Lower leg skin (tissue), 4 donors: ENCODE data around the gene S100A14. TPM values are rescaled to one million over a fixed set of nuclear protein-coding genes. Genes with fewer than 3 reads are reported as not detected.

Source experiments
- DNase-seq, 2 donors: peaks; one replicate each; pipeline ENCODE4 v3.0.0-alpha.2; 2019; ENCODE audit warnings: low spot score in 2 of 2
- H3K4me3 ChIP-seq: fragments of 200-600 bp; sonication (generic); 2 replicates; pipeline ENCODE4 v1.5.1; 2017; ENCODE audit warnings: mild to moderate bottlenecking, low read depth; ENCODE audit not compliant: poor library complexity, severe bottlenecking
- POLR2A ChIP-seq, 2 donors: fragments of 450-650 bp; IDR thresholded peaks; one replicate each; pipeline ENCODE4 v1.6.1; 2016 to 2017; ENCODE audit warnings: antibody characterized with exemption in 2 of 2, mild to moderate bottlenecking in 1 of 2, moderate library complexity in 1 of 2
- WGBS, 2 donors: methylation state at CpG; one replicate each; pipeline ENCODE4 v1.1.5; 2018; 5-methylcytosine and 5-hydroxymethylcytosine counted together
- intact Hi-C: fragments of 100-400 bp; cut with DNase I; formaldehyde crosslinking; loops from one replicate; pipeline ENCODE4 v1.15.0; 2023; ENCODE audit warnings: low total_unique reads
- total RNA-seq, 4 donors: library from RNA; depleted of rRNA; stranded (reverse); fragments of >200 nt; gene quantifications; one replicate each; pipeline ENCODE4 v1.1.0, GENCODE V29; 2016
- TF ChIP-seq, protein P1 (sequence below), 3 donors: fragments of 450-650 bp; IDR thresholded peaks; one replicate each; pipeline ENCODE4 v1.5.1; 2016; ENCODE audit warnings: antibody characterized with exemption in 3 of 3, mild to moderate bottlenecking in 3 of 3, moderate library complexity in 2 of 3

S100A14 gene
- total RNA-seq, 4 donors from 2014 or later: 416 to 668 (median 495) TPM

DNA sequence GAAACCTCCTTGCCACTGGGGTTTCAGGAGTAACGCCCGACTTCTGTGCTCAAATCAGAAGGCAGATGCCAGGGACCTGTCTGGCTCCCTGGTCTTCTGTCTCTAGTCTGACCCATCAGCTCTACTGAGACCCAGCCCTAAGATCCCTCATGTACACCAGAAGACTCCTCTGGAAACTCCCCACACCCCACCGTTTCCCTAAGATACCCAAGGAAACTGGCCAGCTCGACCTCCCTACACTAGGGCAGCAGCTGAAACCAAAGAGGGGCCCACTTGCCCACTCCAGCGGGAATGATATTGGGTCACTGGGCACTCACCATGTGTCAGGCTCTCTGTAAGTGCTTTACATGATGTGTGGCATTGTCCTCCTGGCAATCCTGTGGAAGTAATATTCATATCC is 2.7 kb downstream of the S100A14 start:
- no peak for DNase-seq
- no peak overlapping the region for H3K4me3 ChIP-seq
- TF ChIP-seq, protein P1, sequence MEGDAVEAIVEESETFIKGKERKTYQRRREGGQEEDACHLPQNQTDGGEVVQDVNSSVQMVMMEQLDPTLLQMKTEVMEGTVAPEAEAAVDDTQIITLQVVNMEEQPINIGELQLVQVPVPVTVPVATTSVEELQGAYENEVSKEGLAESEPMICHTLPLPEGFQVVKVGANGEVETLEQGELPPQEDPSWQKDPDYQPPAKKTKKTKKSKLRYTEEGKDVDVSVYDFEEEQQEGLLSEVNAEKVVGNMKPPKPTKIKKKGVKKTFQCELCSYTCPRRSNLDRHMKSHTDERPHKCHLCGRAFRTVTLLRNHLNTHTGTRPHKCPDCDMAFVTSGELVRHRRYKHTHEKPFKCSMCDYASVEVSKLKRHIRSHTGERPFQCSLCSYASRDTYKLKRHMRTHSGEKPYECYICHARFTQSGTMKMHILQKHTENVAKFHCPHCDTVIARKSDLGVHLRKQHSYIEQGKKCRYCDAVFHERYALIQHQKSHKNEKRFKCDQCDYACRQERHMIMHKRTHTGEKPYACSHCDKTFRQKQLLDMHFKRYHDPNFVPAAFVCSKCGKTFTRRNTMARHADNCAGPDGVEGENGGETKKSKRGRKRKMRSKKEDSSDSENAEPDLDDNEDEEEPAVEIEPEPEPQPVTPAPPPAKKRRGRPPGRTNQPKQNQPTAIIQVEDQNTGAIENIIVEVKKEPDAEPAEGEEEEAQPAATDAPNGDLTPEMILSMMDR (IDR thresholded peaks at IDR 0.05): no peak
- TF ChIP-seq POLR2A (IDR thresholded peaks at IDR 0.05): no peak
- intact Hi-C loops: no loop called here
- 49 to 63% methylated on average over 5 of the region's 5 CpGs for WGBS, 2 donors

DNA sequence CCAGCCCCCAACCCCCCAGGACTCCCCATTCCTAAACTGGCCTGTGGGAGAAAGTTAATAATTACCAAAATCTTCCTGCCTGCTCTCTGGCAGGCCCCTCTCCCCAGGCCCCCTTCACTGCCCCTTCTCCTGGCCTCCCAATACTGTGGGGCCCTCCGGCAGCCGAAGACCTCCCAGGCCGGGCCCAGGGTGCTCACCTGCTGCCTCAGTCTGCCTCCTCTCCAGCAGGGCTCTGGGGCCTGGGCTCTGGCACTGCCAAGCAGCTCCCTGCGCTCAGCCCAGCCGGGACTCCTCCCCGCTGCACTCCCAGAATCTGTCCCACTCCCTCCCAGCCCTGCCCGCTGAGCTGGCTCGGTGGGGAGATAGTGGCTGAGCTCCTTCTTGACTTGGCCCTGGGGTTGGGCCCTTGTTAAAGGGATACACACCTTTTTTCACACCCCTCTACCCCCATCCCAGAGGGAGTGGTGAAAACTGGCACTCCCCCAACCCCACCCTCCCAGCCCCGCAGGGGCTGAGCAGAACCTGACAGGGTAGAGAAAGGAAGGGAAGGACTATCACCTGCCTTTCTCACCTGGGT is 3.3 kb downstream of the S100A14 start, which contains the start of gene S100A16:
S100A16 (minus strand) TSS at position 383 of the 577 bp plus-strand sequence. CDS start 4,986 bp downstream, outside the sequence.
- DNase-seq: peak; percentile 70 to 95
- intact Hi-C loops: no loop called here
- TF ChIP-seq, protein P1 (IDR thresholded peaks at IDR 0.05): no peak
- no peak for TF ChIP-seq POLR2A (IDR thresholded peaks at IDR 0.05)
- peak within 1 kb of the TSS; percentile 45 for H3K4me3 ChIP-seq
- WGBS, 2 donors: 16 to 54% methylated on average over 7 to 9 of the region's 9 CpGs

DNA sequence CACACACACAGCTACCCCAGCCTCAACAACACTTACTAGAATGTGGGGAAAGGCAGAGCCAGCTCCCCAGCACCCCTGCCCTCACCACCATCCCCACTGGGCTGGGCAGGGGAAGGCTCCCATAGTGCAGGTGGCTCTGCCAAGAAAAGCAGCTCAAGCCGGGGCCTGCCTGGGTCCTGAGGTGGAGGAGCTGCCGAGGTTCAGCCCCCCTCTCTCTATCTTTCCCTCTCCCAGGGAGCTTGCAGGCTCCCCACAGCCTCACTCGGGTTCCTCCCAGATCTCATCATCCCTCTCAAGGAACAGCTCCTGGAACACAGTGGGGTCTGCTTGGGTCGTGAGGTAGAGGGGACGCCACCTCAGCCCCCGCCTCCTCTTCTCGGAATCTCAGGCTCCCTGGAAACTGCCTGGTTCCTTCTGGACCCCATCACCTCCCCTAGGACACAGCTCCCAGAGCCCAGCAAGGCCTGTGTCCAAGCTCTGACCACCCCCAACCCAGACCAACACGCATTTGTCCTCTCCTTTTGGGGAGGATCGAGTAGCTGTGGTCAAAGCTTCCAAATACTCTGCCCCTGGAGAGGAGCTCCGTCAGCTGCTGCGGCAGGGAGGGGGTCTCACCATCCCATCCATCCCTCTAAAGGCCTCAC is 3.9 kb downstream of the S100A14 start:
- intact Hi-C loops: no loop called here
- TF ChIP-seq POLR2A (IDR thresholded peaks at IDR 0.05): no peak
- TF ChIP-seq, protein P1 (IDR thresholded peaks at IDR 0.05): no peak
- WGBS, 2 donors: 16 to 49% methylated on average over 8 to 11 of the region's 11 CpGs
- no peak for DNase-seq
- H3K4me3 ChIP-seq: peak overlapping the region; percentile 45

DNA sequence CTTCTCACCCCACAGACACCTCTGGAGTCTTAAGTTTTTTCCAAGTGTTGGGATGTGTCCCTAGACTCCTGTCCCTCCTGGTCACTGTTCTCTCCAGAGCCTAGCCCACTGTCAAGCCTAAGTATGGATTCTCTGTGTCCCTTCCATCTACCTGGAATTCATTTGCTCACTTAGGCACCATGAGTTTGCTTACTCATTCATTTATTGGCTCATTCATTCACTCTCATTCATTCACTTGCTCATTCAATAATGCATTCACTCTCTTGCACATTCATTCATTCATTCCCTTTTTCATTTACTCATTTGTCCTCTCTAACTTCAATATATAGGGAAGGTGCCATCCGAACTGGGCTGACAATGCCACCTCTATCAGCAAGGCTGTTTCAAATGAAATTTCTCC is 4.8 kb downstream of the S100A14 start:
- no peak for DNase-seq
- H3K4me3 ChIP-seq: no peak overlapping the region
- TF ChIP-seq POLR2A (IDR thresholded peaks at IDR 0.05): no peak
- intact Hi-C loops: no loop called here
- 45% methylated on average over 1 of the region's 1 CpG for WGBS, 2 donors

DNA sequence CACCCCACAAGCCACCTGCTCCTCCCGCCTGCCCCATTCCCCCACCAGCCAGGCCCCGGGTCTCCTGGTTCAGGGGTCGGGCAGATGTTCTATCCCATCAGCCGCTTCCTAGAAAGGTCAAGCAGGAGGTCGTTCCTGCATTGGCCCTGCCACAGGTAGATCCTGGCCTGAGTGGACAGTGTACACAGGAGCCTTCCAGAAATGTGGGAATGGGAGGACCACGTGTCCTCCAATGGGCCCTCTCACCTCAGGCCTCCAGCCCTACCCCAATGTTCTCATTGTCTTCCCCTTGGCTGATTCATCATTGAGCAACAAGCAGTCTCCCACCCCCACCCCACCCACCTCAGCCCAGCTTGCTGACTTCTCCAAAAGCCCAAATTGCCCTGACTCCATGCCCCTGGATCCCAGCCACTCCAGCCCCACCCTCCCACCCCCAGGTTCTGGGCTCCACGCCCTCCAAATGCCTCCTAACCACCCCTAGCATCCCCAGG is 5.3 kb downstream of the S100A14 start:
- DNase-seq: no peak
- intact Hi-C loops: no loop called here
- no peak for TF ChIP-seq POLR2A (IDR thresholded peaks at IDR 0.05)
- TF ChIP-seq, protein P1 (IDR thresholded peaks at IDR 0.05): no peak
- 50 to 70% methylated on average over 7 of the region's 7 CpGs for WGBS, 2 donors
- H3K4me3 ChIP-seq: no peak overlapping the region

DNA sequence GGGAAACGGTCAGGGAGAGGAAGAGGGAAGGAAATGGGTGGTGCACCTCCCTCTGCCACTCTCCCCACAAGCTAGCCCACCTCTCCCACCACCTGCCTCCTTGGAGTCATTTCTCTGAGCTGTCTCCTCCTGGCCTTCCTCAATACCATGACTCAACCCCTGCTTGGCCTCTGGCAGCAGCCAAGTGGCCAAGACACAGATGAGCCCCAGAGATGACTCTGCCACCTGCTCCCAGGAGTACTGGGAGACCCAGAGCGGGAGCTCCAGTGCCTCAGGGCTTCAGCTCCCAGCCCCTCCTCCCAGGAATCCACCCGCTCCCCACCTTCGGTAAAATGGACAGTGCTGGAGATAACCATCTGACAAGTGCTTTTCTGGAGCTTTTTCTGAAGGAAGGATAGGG is 5.8 kb downstream of the S100A14 start:
- 40 to 50% methylated on average over 4 of the region's 4 CpGs for WGBS, 2 donors
- TF ChIP-seq, protein P1 (IDR thresholded peaks at IDR 0.05): no peak
- TF ChIP-seq POLR2A (IDR thresholded peaks at IDR 0.05): no peak

More for the DNA sequence above, 5.8 kb downstream of the S100A14 start:
- H3K4me3 ChIP-seq: no peak overlapping the region
- intact Hi-C loops: no loop called here
- DNase-seq: no peak
